GM12892 (cell line): ENCODE measurements around the gene OR52B2.

ENCODE experiments used
- POLR2A ChIP-seq: IDR thresholded peaks from 2 replicates; pipeline ENCODE4 v1.6.1; 2011; ENCODE audit warnings: low read depth, low read length, control low read depth
- POLR2AphosphoS5 ChIP-seq: IDR thresholded peaks from 2 replicates; pipeline ENCODE4 v1.6.1; 2011; ENCODE audit warnings: low read depth, low read length, control low read depth

DNA sequence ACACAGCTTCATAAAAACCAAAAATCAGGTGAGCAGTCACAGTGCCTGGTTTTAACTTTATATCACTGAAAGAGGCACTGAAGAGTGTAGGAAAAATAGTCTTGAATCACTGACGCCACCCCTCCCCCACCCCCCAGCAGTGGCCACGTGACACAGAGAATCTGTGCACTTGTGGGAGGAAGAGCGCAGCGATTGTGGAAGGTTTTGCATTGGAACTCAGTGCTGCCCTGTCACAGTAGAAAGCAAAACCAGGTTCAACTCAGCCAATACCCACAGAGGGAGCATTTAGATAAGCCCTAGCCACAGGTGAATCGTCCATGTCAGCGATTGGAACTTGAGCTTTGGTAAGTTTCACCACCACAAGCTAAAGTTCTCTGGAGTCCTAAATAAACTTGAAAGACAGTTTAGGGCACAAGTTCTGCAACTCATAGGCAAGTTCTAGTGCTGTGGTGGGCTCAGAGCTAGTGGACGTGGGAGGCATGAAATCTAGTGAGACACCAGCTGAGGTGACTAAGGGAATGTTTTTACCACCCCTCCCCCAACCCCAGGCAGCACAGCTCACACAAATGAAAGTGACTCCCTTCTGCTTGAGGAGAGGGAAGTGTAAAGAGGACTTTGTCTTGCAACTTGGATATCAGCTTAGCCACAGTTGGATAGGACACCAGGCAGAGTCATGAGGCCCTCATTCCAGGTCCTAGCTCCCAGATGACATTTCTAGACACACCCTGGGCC lies 13.3 kb downstream of the OR52B2 start:
- no peak for TF ChIP-seq POLR2AphosphoS5
- TF ChIP-seq POLR2A, result no peak
